HEK293T (cell line): Measurements from ENCODE around the gene EPHB6.

ENCODE experiments used
- ARNT ChIP-seq: fragments of 450-650 bp; IDR thresholded peaks from 2 replicates; pipeline ENCODE4 v1.6.1; 2017; ENCODE audit warnings: mild to moderate bottlenecking
- BHLHE40 ChIP-seq: fragments of 450-650 bp; IDR thresholded peaks from 2 replicates; pipeline ENCODE4 v1.6.1; 2016; ENCODE audit warnings: mild to moderate bottlenecking, moderate library complexity, borderline replicate concordance
- CTBP1 ChIP-seq: fragments of 450-650 bp; IDR thresholded peaks from 2 replicates; pipeline ENCODE4 v1.6.1; 2016; ENCODE audit warnings: borderline replicate concordance
- ELF4 ChIP-seq: fragments of 450-650 bp; IDR thresholded peaks from 2 replicates; pipeline ENCODE4 v1.6.1; 2017; ENCODE audit warnings: antibody characterized with exemption
- FOXA1 ChIP-seq: fragments of 450-650 bp; IDR thresholded peaks from 2 replicates; pipeline ENCODE4 v1.6.1; 2016; ENCODE audit warnings: mild to moderate bottlenecking
- FOXK2 ChIP-seq: fragments of 450-650 bp; IDR thresholded peaks from 2 replicates; pipeline ENCODE4 v1.6.1; 2016; ENCODE audit warnings: mild to moderate bottlenecking
- HDGF ChIP-seq: fragments of 450-650 bp; IDR thresholded peaks from 2 replicates; pipeline ENCODE4 v1.6.1; 2017; ENCODE audit warnings: antibody characterized with exemption, borderline replicate concordance
- NFRKB ChIP-seq: fragments of 450-650 bp; IDR thresholded peaks from 2 replicates; pipeline ENCODE4 v1.6.1; 2016; ENCODE audit warnings: mild to moderate bottlenecking, moderate library complexity
- PKNOX1 ChIP-seq: fragments of 450-650 bp; IDR thresholded peaks from 2 replicates; pipeline ENCODE4 v1.6.1; 2016
- SUZ12 ChIP-seq: fragments of 450-650 bp; IDR thresholded peaks from 2 replicates; pipeline ENCODE4 v1.6.1; 2016; ENCODE audit warnings: mild to moderate bottlenecking
- TARDBP ChIP-seq: fragments of 450-650 bp; IDR thresholded peaks from 2 replicates; pipeline ENCODE4 v1.6.1; 2016

GRCh38 chr7:142890874-142891485, 36.1 kb downstream of the EPHB6 start:
- TF ChIP-seq TARDBP: 0 out of 2 replicates have a peak, but pooled peaks have one; percentile 54
- TF ChIP-seq NFRKB: no peak
- TF ChIP-seq BHLHE40: no peak
- TF ChIP-seq FOXK2: no peak
- TF ChIP-seq PKNOX1: no peak
- no peak for TF ChIP-seq FOXA1
- no peak for TF ChIP-seq SUZ12
- no peak for TF ChIP-seq CTBP1
- TF ChIP-seq ELF4: no peak
- no peak for TF ChIP-seq ARNT
- no peak for TF ChIP-seq HDGF
